HCT116 (cell line): Measurements from ENCODE around the gene UVRAG. TPM values are rescaled to one million over a fixed set of nuclear protein-coding genes. Genes with fewer than 3 reads are reported as not detected.
"Not testable (repeated sequence)": the region's sequence is repeated elsewhere in the genome, so short reads cannot be mapped to it uniquely, and the experiment has no call there.

ENCODE experiments used
- ATAC-seq: fragments of 200-7000 bp; cut with Tn5 transposase; 2 replicates; pipeline ENCODE4 v1.9.1; 2020; ENCODE audit warnings: mild to moderate bottlenecking, moderate library complexity
- BruUV-seq: library from RNA; stranded (reverse); fragments of 400-500 nt; replicated peaks from 2 replicates; lab custom pipeline; 2021; lab: Mats Ljungman, UMichigan
- CTCF ChIA-PET: fragments of 300-600 bp; sonication (Branson Sonifier 250); formaldehyde crosslinking; loops from one replicate; lab custom pipeline; 2021; ENCODE audit warnings: antibody characterized with exemption; lab: Charles Lee
- POLR2A ChIA-PET: fragments of 300-600, 350-600 bp; sonication (Branson Sonifier 250); formaldehyde crosslinking; loops from one replicate; lab custom pipeline; 2021; ENCODE audit warnings: antibody characterized with exemption; lab: Charles Lee
- RAD21 ChIA-PET, 2 experiments: fragments of 300-600 bp; sonication (Branson Sonifier 250); formaldehyde crosslinking; loops; one replicate each; lab custom pipeline; 2023; ENCODE audit warnings: low total read pairs in 2 of 2; ENCODE audit not compliant: uncharacterized antibody in 2 of 2, unreplicated experiment in 2 of 2, low non-redundant PET in 1 of 2; lab: Charles Lee
- DNase-seq: peaks from one replicate; pipeline ENCODE4 v3.0.0-alpha.2; 2010; ENCODE audit warnings: low read depth, low spot score
- H2AFZ ChIP-seq: fragments of 200-600 bp; shearing (Covaris generic), sonication (generic); 2 replicates; pipeline ENCODE4 v1.6.1; 2017; ENCODE audit warnings: low read depth, mixed run types, mixed read lengths, antibody characterized with exemption, low read length; ENCODE audit not compliant: poor library complexity, severe bottlenecking
- H3K27ac ChIP-seq: 2 replicates; pipeline ENCODE4 v1.5.1; 2012; ENCODE audit warnings: low read depth, low read length
- H3K27me3 ChIP-seq: fragments of 200-600 bp; sonication (generic); 2 replicates; pipeline ENCODE4 v1.6.1; 2016; ENCODE audit warnings: mixed run types, low read length, mixed read lengths; ENCODE audit not compliant: insufficient read depth
- H3K36me3 ChIP-seq, 2 experiments: fragments of 200-500 bp in 1 of 2; fragments of 200-600 bp in 1 of 2; sonication (Bioruptor generic) in 1 of 2; sonication (generic) in 1 of 2; 2 replicates each; pipeline versions ENCODE4 v1.5.1 to v1.6.1; 2014 to 2016; ENCODE audit warnings: low read length in 2 of 2, inconsistent platforms in 1 of 2, mixed read lengths in 1 of 2, mixed run types in 1 of 2; ENCODE audit not compliant: insufficient read depth in 2 of 2, control insufficient read depth in 1 of 2
- H3K4me1 ChIP-seq, 2 experiments: fragments of 200-600 bp in 1 of 2; sonication (generic) in 1 of 2; 2 replicates each; pipeline versions ENCODE4 v1.5.1 to v1.6.1; 2012 to 2017; ENCODE audit warnings: low read length in 2 of 2, inconsistent platforms in 1 of 2, mild to moderate bottlenecking in 1 of 2, mixed read lengths in 1 of 2, mixed run types in 1 of 2, moderate library complexity in 1 of 2; ENCODE audit not compliant: insufficient read depth in 2 of 2, control insufficient read depth in 1 of 2
- H3K4me2 ChIP-seq: fragments of 200-600 bp; sonication (generic); 2 replicates; pipeline ENCODE4 v1.6.1; 2017; ENCODE audit warnings: mixed run types, low read length, mixed read lengths
- H3K4me3 ChIP-seq, 2 experiments: fragments of 200-600 bp in 1 of 2; sonication (generic) in 1 of 2; replicated peaks in 1 of 2; 2 replicates each; pipeline ENCODE4 v1.5.1; 2011 to 2016; ENCODE audit warnings: low read length in 2 of 2, control low read depth in 1 of 2, low read depth in 1 of 2, mild to moderate bottlenecking in 1 of 2, mixed read lengths in 1 of 2, mixed run types in 1 of 2
- H3K79me2 ChIP-seq: fragments of 200-600 bp; sonication (generic); 2 replicates; pipeline ENCODE4 v1.6.1; 2017; ENCODE audit warnings: mild to moderate bottlenecking, mixed run types, low read length, moderate library complexity, mixed read lengths; ENCODE audit not compliant: insufficient read depth
- H3K9ac ChIP-seq: fragments of 200-600 bp; sonication (generic); 2 replicates; pipeline ENCODE4 v1.6.1; 2016; ENCODE audit warnings: low read length, mixed read lengths
- H3K9me2 ChIP-seq: fragments of 200-600 bp; sonication (generic), shearing (Covaris generic); 2 replicates; pipeline ENCODE4 v1.6.1; 2017; ENCODE audit warnings: mixed run types, mild to moderate bottlenecking, moderate library complexity; ENCODE audit not compliant: insufficient read depth
- H3K9me3 ChIP-seq, 2 experiments: fragments of 200-500 bp in 1 of 2; fragments of 200-600 bp in 1 of 2; sonication (Bioruptor generic) in 1 of 2; sonication (generic) in 1 of 2; 2 replicates each; pipeline ENCODE4 v1.6.1; 2014 to 2017; ENCODE audit warnings: low read length in 2 of 2, mixed read lengths in 2 of 2, inconsistent platforms in 1 of 2, low read depth in 1 of 2, mild to moderate bottlenecking in 1 of 2, mixed run types in 1 of 2, moderate library complexity in 1 of 2; ENCODE audit not compliant: control insufficient read depth in 1 of 2, insufficient read depth in 1 of 2
- H4K20me1 ChIP-seq: fragments of 200-600 bp; sonication (generic), shearing (Covaris generic); 2 replicates; pipeline ENCODE4 v1.6.1; 2017; ENCODE audit warnings: mixed run types, mild to moderate bottlenecking, moderate library complexity; ENCODE audit not compliant: insufficient read depth
- CBX3 ChIP-seq: IDR thresholded peaks from 2 replicates; pipeline ENCODE4 v1.6.1; 2012; ENCODE audit warnings: low read depth
- CEBPB ChIP-seq: IDR thresholded peaks from 2 replicates; pipeline ENCODE4 v1.6.1; 2012; ENCODE audit warnings: low read depth
- CTCF ChIP-seq, 3 experiments: fragments of 200-600 bp in 1 of 3; sonication (generic) in 1 of 3; IDR thresholded peaks in 2 of 3; conservative IDR thresholded peaks in 1 of 3; 2 replicates each; pipeline ENCODE4 v1.5.1; 2012 to 2017; ENCODE audit warnings: low read depth in 2 of 3, low read length in 2 of 3, antibody characterized with exemption in 1 of 3, borderline replicate concordance in 1 of 3, control low read depth in 1 of 3, mild to moderate bottlenecking in 1 of 3, mixed read lengths in 1 of 3, mixed run types in 1 of 3, moderate library complexity in 1 of 3; ENCODE audit not compliant: insufficient read depth in 1 of 3
- EGR1 ChIP-seq: IDR thresholded peaks from 2 replicates; pipeline ENCODE4 v1.6.1; 2012; ENCODE audit warnings: low read depth
- ELF1 ChIP-seq: IDR thresholded peaks from 2 replicates; pipeline ENCODE4 v1.6.1; 2012; ENCODE audit warnings: low read depth, borderline replicate concordance
- EZH2 ChIP-seq: fragments of 200-600 bp; sonication (generic); IDR thresholded peaks from 2 replicates; pipeline ENCODE4 v1.6.1; 2017; ENCODE audit warnings: antibody characterized with exemption, mixed run types
- EZH2phosphoT487 ChIP-seq: fragments of 200-600 bp; IDR thresholded peaks from 2 replicates; pipeline ENCODE4 v1.6.1; 2018; ENCODE audit warnings: antibody characterized with exemption, borderline replicate concordance
- JUND ChIP-seq: IDR thresholded peaks from 2 replicates; pipeline ENCODE4 v1.6.1; 2012
- RAD21 ChIP-seq: IDR thresholded peaks from 2 replicates; pipeline ENCODE4 v1.6.1; 2012; ENCODE audit warnings: low read depth, mild to moderate bottlenecking
- SRF ChIP-seq: IDR thresholded peaks from 2 replicates; pipeline ENCODE4 v1.6.1; 2012; ENCODE audit warnings: low read depth
- YY1 ChIP-seq: IDR thresholded peaks from 2 replicates; pipeline ENCODE4 v1.6.1; 2011; ENCODE audit warnings: low read length, low read depth, moderate library complexity, mild to moderate bottlenecking; ENCODE audit not compliant: insufficient replicate concordance; ENCODE audit errors: extremely low read depth
- ZFX ChIP-seq: fragments of 450-650 bp; IDR thresholded peaks from 2 replicates; pipeline ENCODE4 v1.6.1; 2017
- intact Hi-C: fragments of 100-400 bp; cut with micrococcal nuclease; formaldehyde crosslinking; loops from 2 replicates; pipeline ENCODE4 v1.10.0; 2022
- total RNA-seq: library from RNA; stranded (reverse); gene quantifications from one replicate; pipeline ENCODE4 v1.2.1, GENCODE V29; 2021; ENCODE audit not compliant: unreplicated experiment
- TF ChIP-seq, protein P1 (sequence below): IDR thresholded peaks from 2 replicates; pipeline ENCODE4 v1.6.1; 2012; ENCODE audit warnings: low read depth
- TF ChIP-seq, protein P2 (sequence below): IDR thresholded peaks from 2 replicates; pipeline ENCODE4 v1.6.1; 2012
- TF ChIP-seq, protein P3 (sequence below): IDR thresholded peaks from 2 replicates; pipeline ENCODE4 v1.6.1; 2012

The UVRAG gene
- total RNA-seq, 1 experiment from 2014 or later: 12.3 TPM

- H3K36me3 ChIP-seq: no peaks in the 10 kb centered on the region
- BruUV-seq: no TSS peak
- no peaks in the 10 kb centered on the region for H3K27me3 ChIP-seq
- H3K9me2 ChIP-seq: no peaks in the 10 kb centered on the region
- no peaks in the 10 kb centered on the region for H3K9me3 ChIP-seq
- no peak overlapping the region for H2AFZ ChIP-seq
- no peak overlapping the region for H3K9ac ChIP-seq
- ChIA-PET POLR2A (no interaction called here), RAD21 (no interaction called here), CTCF (no interaction called here)
- no peaks in the 10 kb centered on the region for H4K20me1 ChIP-seq
- no peak overlapping the region for H3K27ac ChIP-seq
- no peak for ATAC-seq
- no peak for DNase-seq
- H3K79me2 ChIP-seq: no peaks in the 10 kb centered on the region
- intact Hi-C loops: no loop called here
- no peak overlapping the region for H3K4me3 ChIP-seq
- TF ChIP-seq JUND (no peak), ZFX (no peak), CEBPB (no peak), CTCF (IDR thresholded peaks at IDR 0.05 in 2 of 3, conservative IDR thresholded peaks at IDR 0.05 in 1 of 3; ENCODE audit: borderline replicate concordance in 1 of 3, insufficient read depth in 1 of 3, low read depth in 2 of 3, low read length in 2 of 3) (no peak), SRF (no peak), ELF1 (no peak), YY1 (no peak), EZH2 (no peak), EZH2phosphoT487 (no peak), CBX3 (no peak), RAD21 (no peak), EGR1 (no peak)
- TF ChIP-seq, protein P1, sequence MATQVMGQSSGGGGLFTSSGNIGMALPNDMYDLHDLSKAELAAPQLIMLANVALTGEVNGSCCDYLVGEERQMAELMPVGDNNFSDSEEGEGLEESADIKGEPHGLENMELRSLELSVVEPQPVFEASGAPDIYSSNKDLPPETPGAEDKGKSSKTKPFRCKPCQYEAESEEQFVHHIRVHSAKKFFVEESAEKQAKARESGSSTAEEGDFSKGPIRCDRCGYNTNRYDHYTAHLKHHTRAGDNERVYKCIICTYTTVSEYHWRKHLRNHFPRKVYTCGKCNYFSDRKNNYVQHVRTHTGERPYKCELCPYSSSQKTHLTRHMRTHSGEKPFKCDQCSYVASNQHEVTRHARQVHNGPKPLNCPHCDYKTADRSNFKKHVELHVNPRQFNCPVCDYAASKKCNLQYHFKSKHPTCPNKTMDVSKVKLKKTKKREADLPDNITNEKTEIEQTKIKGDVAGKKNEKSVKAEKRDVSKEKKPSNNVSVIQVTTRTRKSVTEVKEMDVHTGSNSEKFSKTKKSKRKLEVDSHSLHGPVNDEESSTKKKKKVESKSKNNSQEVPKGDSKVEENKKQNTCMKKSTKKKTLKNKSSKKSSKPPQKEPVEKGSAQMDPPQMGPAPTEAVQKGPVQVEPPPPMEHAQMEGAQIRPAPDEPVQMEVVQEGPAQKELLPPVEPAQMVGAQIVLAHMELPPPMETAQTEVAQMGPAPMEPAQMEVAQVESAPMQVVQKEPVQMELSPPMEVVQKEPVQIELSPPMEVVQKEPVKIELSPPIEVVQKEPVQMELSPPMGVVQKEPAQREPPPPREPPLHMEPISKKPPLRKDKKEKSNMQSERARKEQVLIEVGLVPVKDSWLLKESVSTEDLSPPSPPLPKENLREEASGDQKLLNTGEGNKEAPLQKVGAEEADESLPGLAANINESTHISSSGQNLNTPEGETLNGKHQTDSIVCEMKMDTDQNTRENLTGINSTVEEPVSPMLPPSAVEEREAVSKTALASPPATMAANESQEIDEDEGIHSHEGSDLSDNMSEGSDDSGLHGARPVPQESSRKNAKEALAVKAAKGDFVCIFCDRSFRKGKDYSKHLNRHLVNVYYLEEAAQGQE: no peak
- TF ChIP-seq, protein P2, sequence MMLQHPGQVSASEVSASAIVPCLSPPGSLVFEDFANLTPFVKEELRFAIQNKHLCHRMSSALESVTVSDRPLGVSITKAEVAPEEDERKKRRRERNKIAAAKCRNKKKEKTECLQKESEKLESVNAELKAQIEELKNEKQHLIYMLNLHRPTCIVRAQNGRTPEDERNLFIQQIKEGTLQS: no peak
- TF ChIP-seq, protein P3, sequence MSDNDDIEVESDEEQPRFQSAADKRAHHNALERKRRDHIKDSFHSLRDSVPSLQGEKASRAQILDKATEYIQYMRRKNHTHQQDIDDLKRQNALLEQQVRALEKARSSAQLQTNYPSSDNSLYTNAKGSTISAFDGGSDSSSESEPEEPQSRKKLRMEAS: no peak
- H3K4me1 ChIP-seq: no peaks in the 10 kb centered on the region; a peak in 1 of 4 replicates
- H3K4me2 ChIP-seq: no peak overlapping the region
These were observed 262.7 kb downstream of the UVRAG start for GRCh38 chr11:76077575-76078150.

DNA sequence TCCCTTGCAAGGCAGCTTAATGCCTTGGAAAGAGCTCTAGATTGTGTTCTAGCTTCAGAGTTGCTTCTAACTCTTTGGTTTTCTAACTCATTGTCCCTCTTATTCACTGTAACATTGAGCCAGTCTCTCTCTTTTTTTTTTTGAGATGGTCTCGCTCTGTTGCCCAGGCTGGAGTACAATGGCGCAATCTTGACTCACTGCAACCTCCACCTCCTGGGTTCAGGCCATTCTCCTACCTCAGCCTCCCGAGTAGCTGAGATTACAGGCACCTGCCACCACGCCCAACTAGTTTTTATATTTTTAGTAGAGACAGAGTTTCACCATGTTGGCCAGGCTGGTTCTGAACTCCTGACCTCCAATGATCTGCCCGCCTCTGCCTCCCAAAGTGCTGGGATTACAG, 266.1 kb downstream of the UVRAG start:
- CTCF ChIA-PET, POLR2A ChIA-PET: not testable (repeated sequence)

More for the DNA sequence above, 266.1 kb downstream of the UVRAG start:
- ATAC-seq, H3K36me3 ChIP-seq, H4K20me1 ChIP-seq, H3K9me2 ChIP-seq, H3K79me2 ChIP-seq, H3K27ac ChIP-seq, H3K27me3 ChIP-seq, H3K4me3 ChIP-seq, H3K4me2 ChIP-seq, H2AFZ ChIP-seq, intact Hi-C loops, H3K9me3 ChIP-seq, BruUV-seq, H3K9ac ChIP-seq, RAD21 ChIA-PET, DNase-seq: not testable (repeated sequence)
- peaks cover 5 to 10% of the 10 kb centered on the region in 2 experiments; a peak in 2 of 4 replicates for H3K4me1 ChIP-seq
